GM10266 (cell line): Measurements from ENCODE around the gene CHD6.

Source experiments
- DNase-seq: peaks from one replicate; pipeline ENCODE4 v3.0.0; 2012; ENCODE audit errors: extremely low spot score
- CTCF ChIP-seq: IDR thresholded peaks from 2 replicates; pipeline ENCODE4 v1.5.1; 2012; ENCODE audit warnings: mild to moderate bottlenecking, low read depth; ENCODE audit not compliant: control insufficient read depth, insufficient read depth; ENCODE audit errors: missing control alignments

Gene CHD6

GRCh38 chr20:41406896-41407444, 211.2 kb downstream of the CHD6 start:
- DNase-seq: no peak
- no peak for TF ChIP-seq CTCF

- no peak for DNase-seq
- TF ChIP-seq CTCF: no peak
These were observed 211.8 kb downstream of the CHD6 start for GRCh38 chr20:41406353-41406752.

GRCh38 chr20:41405436-41405835, 212.7 kb downstream of the CHD6 start:
- TF ChIP-seq CTCF: no peak
- no peak for DNase-seq

- no peak for DNase-seq
- TF ChIP-seq CTCF: no peak
These were observed 214.6 kb downstream of the CHD6 start for GRCh38 chr20:41403604-41404003.

- TF ChIP-seq CTCF: no peak
- no peak for DNase-seq
These were observed 219.8 kb downstream of the CHD6 start for GRCh38 chr20:41398408-41398807.

- no peak for TF ChIP-seq CTCF
- no peak for DNase-seq
These were observed 222.2 kb downstream of the CHD6 start for GRCh38 chr20:41395667-41396664.
